Psoas muscle (tissue), 8 donors: ENCODE data around the gene MYO9B. TPM values are rescaled to one million over a fixed set of nuclear protein-coding genes. Genes with fewer than 3 reads are reported as not detected.

Experiments
- ATAC-seq, 4 donors: fragments of 200-7000 bp; cut with Tn5 transposase; one replicate each; pipeline ENCODE4 v1.9.1; 2020; ENCODE audit warnings: moderate library complexity in 3 of 4, mild to moderate bottlenecking in 2 of 4
- DNase-seq, 2 donors: peaks; one replicate each; pipeline ENCODE4 v3.0.0-alpha.2; 2020
- H3K27ac ChIP-seq: fragments of 200-600 bp; one replicate; pipeline ENCODE4 v1.8.0; 2022
- H3K27me3 ChIP-seq, 3 donors: fragments of 200-600 bp in 1 of 3; one replicate each; pipeline versions ENCODE4 v1.6.1 to v1.8.0; 2013 to 2022; ENCODE audit warnings: low read length in 2 of 3, mild to moderate bottlenecking in 2 of 3, moderate library complexity in 1 of 3; ENCODE audit not compliant: insufficient read depth in 3 of 3
- H3K36me3 ChIP-seq, 2 donors: fragments of 200-600 bp in 1 of 2; one replicate each; pipeline versions ENCODE4 v1.6.1 to v1.8.0; 2013 to 2022; ENCODE audit warnings: low read depth in 1 of 2, mild to moderate bottlenecking in 1 of 2, moderate library complexity in 1 of 2; ENCODE audit not compliant: insufficient read depth in 1 of 2
- H3K4me1 ChIP-seq: fragments of 200-600 bp; one replicate; pipeline ENCODE4 v1.8.0; 2022
- H3K4me3 ChIP-seq: fragments of 200-600 bp; one replicate; pipeline ENCODE4 v1.8.0; 2022; ENCODE audit warnings: mild to moderate bottlenecking
- H3K9me3 ChIP-seq: fragments of 200-600 bp; one replicate; pipeline ENCODE4 v1.8.0; 2022
- CTCF ChIP-seq: fragments of 200-600 bp; IDR thresholded peaks from one replicate; pipeline ENCODE4 v1.8.0; 2022; ENCODE audit warnings: antibody characterized with exemption
- WGBS, 3 donors: extraction: QIAGEN DNeasy Blood & Tissue Kit; methylation state at CpG; one replicate each; pipeline versions ENCODE4 v1.1.6 to v1.1.7; 2013; 5-methylcytosine and 5-hydroxymethylcytosine counted together
- intact Hi-C, 2 donors: fragments of 100-400 bp; cut with DNase I; formaldehyde crosslinking; loops; one replicate each; pipeline versions ENCODE4 v1.11.0 to v1.14.2; 2022
- polyA plus RNA-seq, 3 donors: library from polyadenylated mRNA; stranded (reverse); fragments of 200-250 nt; gene quantifications; one replicate each; pipeline ENCODE4 v1.2.3, GENCODE V29; 2013
- total RNA-seq, 4 donors: library from RNA; stranded (reverse); fragmentation: NEBNext Ultra II Directional in 2 of 4; extraction: Animal tissue kit (Norgen Biotek cat#: 25700) in 2 of 4; gene quantifications; one replicate each; pipeline versions ENCODE4 v1.2.1 to v1.2.4, GENCODE V29; 2021 to 2023
- donor health status: healthy with polysubstance abuse.
- donor health status: DM: no; HTN: no; CAD: no; lungs with moderate emphysema.
- donor health status: Bipolar disorder and iron deficiency.
- donor health status: healthy.
- donor health status: DM: yes; HTN: yes; CAD: no.
- donor health status: DM: no; HTN: no; CAD: no.
- donor health status: DM: no; HTN: no; CAD: no.
- donor health status: DM: yes; HTN: yes; CAD: no.

The MYO9B gene
- total and polyA plus RNA-seq, 7 donors = 9.0 to 23.7 (median 15.1) TPM

GRCh38 chr19:17055636-17056035, 19.9 kb upstream of the MYO9B start:
- no peaks in the 10 kb centered on the region for H3K27me3 ChIP-seq
- intact Hi-C loops = loop anchor here in 1 of 2 donors (10.0 kb wide), 1 partner anchor 341 kb away; the partner anchor contains the start of gene NWD1
- TF ChIP-seq CTCF = no peak
- no peak overlapping the region for H3K4me3 ChIP-seq
- H3K36me3 ChIP-seq = peaks cover 0 to 52% of the 10 kb centered on the region in 2 donors
- DNase-seq (no peak), ATAC-seq (no peak)
- no peak overlapping the region for H3K27ac ChIP-seq
- H3K4me1 ChIP-seq = no peaks in the 10 kb centered on the region
- H3K9me3 ChIP-seq = peaks cover 9% of the 10 kb centered on the region
- WGBS, 3 donors = 91 to 95% (median 94%) methylated on average over 15 of the region's 15 CpGs

- no peak for TF ChIP-seq CTCF
- no peaks in the 10 kb centered on the region for H3K4me1 ChIP-seq
- H3K4me3 ChIP-seq = no peak overlapping the region
- intact Hi-C loops = loop anchor here in 1 of 2 donors (10.0 kb wide), 1 partner anchor 343 kb away; the partner anchor contains the start of gene NWD1
- peaks cover 0 to 45% of the 10 kb centered on the region in 2 donors for H3K36me3 ChIP-seq
- H3K27me3 ChIP-seq = no peaks in the 10 kb centered on the region
- ATAC-seq (no peak), DNase-seq (no peak)
- no peak overlapping the region for H3K27ac ChIP-seq
- 97 to 99% (median 97%) methylated on average over 8 of the region's 8 CpGs for WGBS, 3 donors
- peaks cover 9% of the 10 kb centered on the region for H3K9me3 ChIP-seq
Measured at GRCh38 chr19:17058236-17058635, 17.3 kb upstream of the MYO9B start.

- no peaks in the 10 kb centered on the region for H3K4me1 ChIP-seq
- peaks cover 9% of the 10 kb centered on the region for H3K9me3 ChIP-seq
- no peaks in the 10 kb centered on the region for H3K27me3 ChIP-seq
- H3K4me3 ChIP-seq = no peak overlapping the region
- WGBS, 3 donors = 91 to 95% (median 94%) methylated on average over 3 of the region's 3 CpGs
- TF ChIP-seq CTCF = no peak
- intact Hi-C loops = no loop called here
- DNase-seq = no peak
- no peak overlapping the region for H3K27ac ChIP-seq
- no peak for ATAC-seq
- peaks cover 0 to 27% of the 10 kb centered on the region in 2 donors for H3K36me3 ChIP-seq
Measured at GRCh38 chr19:17060802-17061201, 14.8 kb upstream of the MYO9B start.

- Histone ChIP-seq H3K4me3 (no peak overlapping the region), H3K4me1 (no peaks in the 10 kb centered on the region), H3K36me3 (peaks cover 0 to 27% of the 10 kb centered on the region in 2 donors), H3K27me3 (no peaks in the 10 kb centered on the region), H3K9me3 (peaks cover 9% of the 10 kb centered on the region), H3K27ac (no peak overlapping the region)
- no peak for TF ChIP-seq CTCF
- no peak for ATAC-seq
- intact Hi-C loops = no loop called here
- WGBS, 3 donors = 93 to 100% (median 99%) methylated on average over 3 of the region's 3 CpGs
- DNase-seq = no peak
Measured at GRCh38 chr19:17061205-17061604, 14.4 kb upstream of the MYO9B start.

- no peaks in the 10 kb centered on the region for H3K4me1 ChIP-seq
- no peak for TF ChIP-seq CTCF
- no peaks in the 10 kb centered on the region for H3K27me3 ChIP-seq
- ATAC-seq (no peak), DNase-seq (no peak)
- intact Hi-C loops = no loop called here
- H3K27ac ChIP-seq = no peak overlapping the region
- peaks cover 0 to 27% of the 10 kb centered on the region in 2 donors for H3K36me3 ChIP-seq
- peaks cover 9% of the 10 kb centered on the region for H3K9me3 ChIP-seq
- H3K4me3 ChIP-seq = no peak overlapping the region
- WGBS, 3 donors = 91 to 98% (median 93%) methylated on average over 7 of the region's 7 CpGs
Measured at GRCh38 chr19:17061691-17062090, 13.9 kb upstream of the MYO9B start.
